Right lobe of liver (tissue), 4 donors: ENCODE results near the gene KAZN.

ENCODE experiments used
- CTCF ChIP-seq, 4 donors: fragments of 200-600 bp in 3 of 4; fragments of 450-650 bp in 1 of 4; IDR thresholded peaks; one replicate each; pipeline versions ENCODE4 v1.5.1 to v1.8.0; 2016 to 2022; ENCODE audit warnings: antibody characterized with exemption in 4 of 4, mild to moderate bottlenecking in 2 of 4
- POLR2A ChIP-seq: fragments of 450-650 bp; IDR thresholded peaks from one replicate; pipeline ENCODE4 v1.6.1; 2017; ENCODE audit warnings: antibody characterized with exemption, mild to moderate bottlenecking
- donor health status: DM: no; HTN: no; CAD: no.
- donor health status: DM: no; HTN: no; CAD: no.
- donor health status: DM: no; HTN: yes; CAD: no.

- no peak for TF ChIP-seq POLR2A
- TF ChIP-seq CTCF (IDR thresholded peaks at IDR 0.05): no peak
Observed at GRCh38 chr1:15007368-15007767, 408.9 kb downstream of the KAZN start.
